Astrocyte (in vitro differentiated cells and primary cell): ENCODE results near the gene CD209.

Experiments
- CTCF ChIP-seq: IDR thresholded peaks from 2 replicates; pipeline ENCODE4 v1.5.1; 2011; ENCODE audit warnings: low read depth, mild to moderate bottlenecking, inconsistent platforms, low read length, moderate library complexity; ENCODE audit not compliant: insufficient read depth
- EZH2 ChIP-seq: IDR thresholded peaks from 2 replicates; pipeline ENCODE4 v1.6.1; 2012; ENCODE audit warnings: mild to moderate bottlenecking, low read length, inconsistent platforms; ENCODE audit not compliant: insufficient read depth

GRCh38 chr19:7775761-7776160, 28.4 kb upstream of the CD209 start:
- TF ChIP-seq CTCF, result no peak
- no peak for TF ChIP-seq EZH2
